HG02623 (cell line): ENCODE measurements around the gene SRCAP.

Source experiments
- ATAC-seq: cut with Tn5 transposase; IDR thresholded peaks from one replicate; pipeline ENCODE4 v1.9.1; 2021; ENCODE audit warnings: moderate library complexity; ENCODE audit not compliant: unreplicated experiment

SRCAP gene

GRCh38 chr16:30698816-30699614 is at the start of gene SRCAP:
TSS of gene SRCAP (plus strand) at chr16:30699171. CDS start at chr16:30700825, 1,654 bp downstream.
- peak; percentile 16 for ATAC-seq

- ATAC-seq = no peak
Observed at GRCh38 chr16:30649725-30650368, 49.1 kb upstream of the SRCAP start.

- peak; percentile 68 for ATAC-seq
Observed at GRCh38 chr16:30650369-30651123, 48.4 kb upstream of the SRCAP start, which contains the start of gene PRR14. TSS of gene PRR14 (plus strand) at chr16:30650960. CDS start at chr16:30651646, 686 bp downstream.

GRCh38 chr16:30651124-30652004 is 47.6 kb upstream of the SRCAP start:
- peak; percentile 38 for ATAC-seq

GRCh38 chr16:30652005-30652296 is 47.0 kb upstream of the SRCAP start:
- ATAC-seq = no peak

- ATAC-seq = no peak
Observed at GRCh38 chr16:30652718-30653117, 46.3 kb upstream of the SRCAP start.

GRCh38 chr16:30654856-30655255 is 44.1 kb upstream of the SRCAP start:
- no peak for ATAC-seq

- ATAC-seq = no peak
Observed at GRCh38 chr16:30655815-30656347, 43.1 kb upstream of the SRCAP start.

GRCh38 chr16:30656388-30656787 is 42.6 kb upstream of the SRCAP start:
- ATAC-seq = no peak

- ATAC-seq = no peak
Observed at GRCh38 chr16:30656974-30657865, 41.8 kb upstream of the SRCAP start.

- ATAC-seq = peak; percentile 67
Observed at GRCh38 chr16:30657866-30658730, 40.9 kb upstream of the SRCAP start, which contains the start of gene FBRS. TSS of gene FBRS (plus strand) at chr16:30658431. CDS start at chr16:30659519, 1,088 bp downstream.

GRCh38 chr16:30658731-30659506 is 40.1 kb upstream of the SRCAP start:
- peak; percentile 20 for ATAC-seq

- ATAC-seq = no peak
Observed at GRCh38 chr16:30659507-30660423, 39.2 kb upstream of the SRCAP start.

- no peak for ATAC-seq
Observed at GRCh38 chr16:30660424-30661261, 38.3 kb upstream of the SRCAP start.

GRCh38 chr16:30662449-30662848 is 36.5 kb upstream of the SRCAP start:
- no peak for ATAC-seq

- no peak for ATAC-seq
Observed at GRCh38 chr16:30663038-30663437, 35.9 kb upstream of the SRCAP start.
